Measurements from ENCODE around the gene OSBPL5.

The OSBPL5 gene, protein sequence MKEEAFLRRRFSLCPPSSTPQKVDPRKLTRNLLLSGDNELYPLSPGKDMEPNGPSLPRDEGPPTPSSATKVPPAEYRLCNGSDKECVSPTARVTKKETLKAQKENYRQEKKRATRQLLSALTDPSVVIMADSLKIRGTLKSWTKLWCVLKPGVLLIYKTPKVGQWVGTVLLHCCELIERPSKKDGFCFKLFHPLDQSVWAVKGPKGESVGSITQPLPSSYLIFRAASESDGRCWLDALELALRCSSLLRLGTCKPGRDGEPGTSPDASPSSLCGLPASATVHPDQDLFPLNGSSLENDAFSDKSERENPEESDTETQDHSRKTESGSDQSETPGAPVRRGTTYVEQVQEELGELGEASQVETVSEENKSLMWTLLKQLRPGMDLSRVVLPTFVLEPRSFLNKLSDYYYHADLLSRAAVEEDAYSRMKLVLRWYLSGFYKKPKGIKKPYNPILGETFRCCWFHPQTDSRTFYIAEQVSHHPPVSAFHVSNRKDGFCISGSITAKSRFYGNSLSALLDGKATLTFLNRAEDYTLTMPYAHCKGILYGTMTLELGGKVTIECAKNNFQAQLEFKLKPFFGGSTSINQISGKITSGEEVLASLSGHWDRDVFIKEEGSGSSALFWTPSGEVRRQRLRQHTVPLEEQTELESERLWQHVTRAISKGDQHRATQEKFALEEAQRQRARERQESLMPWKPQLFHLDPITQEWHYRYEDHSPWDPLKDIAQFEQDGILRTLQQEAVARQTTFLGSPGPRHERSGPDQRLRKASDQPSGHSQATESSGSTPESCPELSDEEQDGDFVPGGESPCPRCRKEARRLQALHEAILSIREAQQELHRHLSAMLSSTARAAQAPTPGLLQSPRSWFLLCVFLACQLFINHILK

DNA sequence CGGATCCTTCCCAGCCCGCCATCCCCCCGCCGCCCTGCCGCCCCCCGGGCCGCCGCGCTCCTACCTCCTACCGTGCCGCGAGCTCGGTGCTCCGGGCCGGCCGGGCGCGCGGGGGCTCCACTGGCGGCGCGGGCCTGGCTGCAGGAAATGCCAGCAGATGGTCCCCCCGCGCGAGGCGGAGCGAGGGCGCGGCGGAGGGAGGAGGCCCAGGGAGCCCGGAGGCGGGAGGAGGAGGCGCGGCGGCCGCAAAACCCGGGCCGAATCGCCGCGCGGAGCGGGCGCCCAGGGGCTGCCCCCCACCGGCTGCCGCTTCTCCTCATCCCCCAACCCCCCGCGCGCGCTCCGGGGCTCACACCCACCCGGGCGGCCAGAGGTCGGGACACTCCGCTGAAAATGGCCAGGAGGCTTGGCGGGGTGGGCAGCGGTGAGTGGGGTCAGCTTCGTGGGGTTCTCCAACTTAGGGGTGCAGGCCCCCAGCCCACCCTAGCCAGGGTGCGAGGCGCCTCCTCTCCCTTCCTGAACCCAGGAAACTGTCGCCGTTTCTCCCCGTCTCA lies at the start of gene OSBPL5:
TSS of gene OSBPL5 (minus strand) at position 159 of the 554 bp plus-strand sequence. CDS start 36,162 bp downstream, outside the sequence.
- DNase-seq = peak; percentile 83

DNA sequence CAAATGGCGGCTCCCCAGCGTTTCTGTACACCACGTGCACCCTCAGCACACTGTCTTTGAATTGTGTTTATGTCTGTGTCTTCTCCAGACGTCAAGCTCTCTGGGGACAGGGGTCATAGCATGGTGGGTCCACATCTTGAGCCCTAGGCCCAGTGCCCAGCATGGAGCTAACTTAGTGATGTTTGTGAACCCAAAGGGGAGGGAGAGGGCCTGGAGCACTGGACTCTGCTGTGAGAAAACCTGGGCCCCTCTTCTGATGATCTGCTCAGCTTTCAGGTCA lies 49.2 kb upstream of the OSBPL5 start:
- DNase-seq = no peak

DNA sequence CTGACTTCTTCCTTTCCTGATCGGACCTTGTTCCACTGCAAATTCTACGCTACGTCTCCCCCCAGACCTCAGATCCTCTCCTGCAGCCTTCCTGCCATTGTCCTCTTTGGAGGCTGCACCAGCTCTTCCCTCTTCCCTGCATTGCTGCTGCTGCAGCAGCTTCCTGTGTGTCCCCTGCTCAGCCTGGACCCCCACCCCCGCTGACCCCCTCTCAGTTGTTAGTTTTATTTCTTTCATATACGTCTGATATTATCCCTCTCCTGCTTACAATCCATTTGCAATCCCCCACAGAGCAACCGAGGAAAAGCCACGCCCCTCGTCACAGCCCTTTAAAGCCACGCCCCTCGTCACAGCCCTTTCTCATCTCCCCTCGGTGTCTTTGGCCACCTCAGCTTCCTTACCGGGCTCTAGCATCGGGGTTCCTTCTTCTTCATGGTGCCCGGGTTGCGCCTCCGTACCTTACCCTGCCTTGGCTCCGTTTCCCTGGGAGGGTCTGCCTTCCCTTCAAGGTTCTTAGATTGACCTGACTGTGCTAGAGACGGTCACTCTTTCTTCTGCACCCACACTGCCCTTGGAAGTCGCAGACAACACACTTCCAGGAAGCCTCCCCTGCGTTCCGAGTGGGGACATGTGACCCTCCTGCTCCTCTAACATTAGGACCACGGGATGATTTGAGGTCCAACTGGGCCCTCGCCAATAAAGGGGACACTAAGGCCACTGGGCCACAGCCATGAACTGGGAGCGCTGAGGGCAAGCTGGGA lies 48.7 kb upstream of the OSBPL5 start:
- no peak for DNase-seq

DNA sequence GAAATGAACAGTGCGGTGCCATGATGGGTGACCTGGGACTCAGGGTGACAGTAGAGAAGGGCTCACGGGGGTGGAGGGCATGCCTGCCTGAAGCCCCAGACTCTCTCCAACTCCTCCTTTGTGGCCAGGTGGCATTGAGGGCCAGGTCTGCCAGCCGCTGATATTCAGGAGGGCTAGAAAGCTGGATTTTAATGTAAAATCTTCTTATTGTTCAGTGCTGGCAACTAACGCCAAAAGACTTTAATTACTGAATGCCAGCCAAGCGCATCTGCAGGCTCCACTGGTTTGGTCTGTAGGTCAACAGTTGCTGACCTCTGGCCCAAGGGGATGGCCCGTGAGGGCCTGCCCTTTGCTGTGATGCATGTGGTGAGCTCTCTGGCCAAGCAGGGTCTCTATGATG lies 43.2 kb upstream of the OSBPL5 start:
- DNase-seq = no peak

DNA sequence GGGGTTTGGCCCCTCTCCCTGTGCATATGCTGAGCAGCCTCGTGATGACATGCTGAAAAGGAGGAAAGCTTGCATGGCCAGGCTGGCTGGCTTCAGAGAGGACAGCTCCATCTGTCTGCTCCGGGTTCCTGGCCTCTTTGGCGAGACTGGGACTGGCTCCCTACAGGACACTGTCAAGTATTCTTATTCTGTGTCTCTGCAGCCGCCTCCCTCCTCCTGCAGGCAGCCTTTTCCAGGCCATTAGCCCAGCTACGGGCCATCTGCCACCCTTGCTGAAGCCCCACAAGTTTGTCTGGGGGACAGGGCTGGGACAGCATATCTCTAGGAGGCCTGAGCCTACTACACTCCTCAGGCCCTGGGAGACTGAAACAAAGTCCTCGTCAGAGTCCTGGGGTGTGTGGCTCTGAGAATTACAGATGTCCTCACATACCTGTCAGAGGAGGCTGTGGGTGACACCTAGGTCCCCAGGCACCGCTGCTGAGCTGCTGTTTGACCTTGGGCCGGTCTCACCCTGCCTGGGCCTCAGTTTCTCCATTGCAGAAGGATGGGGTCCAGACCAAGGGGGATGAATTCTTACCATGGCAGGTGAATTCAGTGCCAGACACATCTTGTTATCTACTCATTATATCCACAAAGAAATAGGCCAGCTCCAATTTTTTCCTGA lies 42.5 kb upstream of the OSBPL5 start:
- no peak for DNase-seq

DNA sequence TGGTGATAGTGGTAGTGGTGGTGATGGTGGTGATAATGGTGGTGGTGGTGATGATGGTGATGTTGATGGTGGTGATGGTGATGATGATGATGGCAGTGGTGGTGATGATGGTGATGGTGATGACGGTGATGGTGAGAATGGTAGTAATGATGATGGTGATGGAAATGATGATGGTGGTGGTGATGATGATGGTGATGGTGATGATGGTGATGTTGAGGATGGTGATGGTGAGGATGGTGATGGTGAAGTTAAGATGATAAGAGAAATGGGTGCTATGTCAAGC lies 41.8 kb upstream of the OSBPL5 start:
- no peak for DNase-seq

DNA sequence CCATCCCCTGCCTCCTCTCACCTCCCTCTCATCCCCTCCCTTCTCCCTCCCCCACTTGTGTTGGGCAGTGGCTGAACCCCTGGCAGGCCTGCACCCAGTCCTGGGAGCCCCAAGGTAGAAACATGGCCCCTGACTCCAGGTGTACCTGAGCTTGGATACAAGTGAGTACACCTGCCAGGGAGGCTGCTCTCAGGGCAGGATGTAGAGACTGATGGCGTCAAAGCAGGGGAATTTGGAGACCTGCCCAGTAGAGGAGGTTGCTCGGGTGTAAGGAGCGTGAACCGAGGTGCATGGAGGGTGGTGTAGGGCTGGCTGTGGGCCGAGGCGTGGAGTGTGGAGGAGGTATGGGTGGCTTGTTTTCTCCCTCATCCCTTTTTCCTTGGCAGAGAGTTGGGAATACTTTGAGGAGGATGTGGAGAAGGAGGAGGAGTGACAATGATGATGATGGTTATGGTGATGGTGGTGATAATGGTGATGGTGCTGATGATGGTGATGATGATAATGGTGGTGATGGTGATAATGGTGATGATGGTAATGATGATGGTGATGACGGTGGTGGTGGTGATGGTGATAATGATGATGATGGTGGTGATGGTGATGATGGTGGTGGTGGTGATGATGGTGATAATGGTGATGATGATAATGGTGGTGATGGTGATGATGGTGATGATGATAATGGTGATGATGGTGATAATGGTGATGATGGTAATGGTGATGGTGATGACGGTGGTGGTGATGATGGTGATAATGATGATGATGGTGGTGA lies 41.2 kb upstream of the OSBPL5 start:
- no peak for DNase-seq

DNA sequence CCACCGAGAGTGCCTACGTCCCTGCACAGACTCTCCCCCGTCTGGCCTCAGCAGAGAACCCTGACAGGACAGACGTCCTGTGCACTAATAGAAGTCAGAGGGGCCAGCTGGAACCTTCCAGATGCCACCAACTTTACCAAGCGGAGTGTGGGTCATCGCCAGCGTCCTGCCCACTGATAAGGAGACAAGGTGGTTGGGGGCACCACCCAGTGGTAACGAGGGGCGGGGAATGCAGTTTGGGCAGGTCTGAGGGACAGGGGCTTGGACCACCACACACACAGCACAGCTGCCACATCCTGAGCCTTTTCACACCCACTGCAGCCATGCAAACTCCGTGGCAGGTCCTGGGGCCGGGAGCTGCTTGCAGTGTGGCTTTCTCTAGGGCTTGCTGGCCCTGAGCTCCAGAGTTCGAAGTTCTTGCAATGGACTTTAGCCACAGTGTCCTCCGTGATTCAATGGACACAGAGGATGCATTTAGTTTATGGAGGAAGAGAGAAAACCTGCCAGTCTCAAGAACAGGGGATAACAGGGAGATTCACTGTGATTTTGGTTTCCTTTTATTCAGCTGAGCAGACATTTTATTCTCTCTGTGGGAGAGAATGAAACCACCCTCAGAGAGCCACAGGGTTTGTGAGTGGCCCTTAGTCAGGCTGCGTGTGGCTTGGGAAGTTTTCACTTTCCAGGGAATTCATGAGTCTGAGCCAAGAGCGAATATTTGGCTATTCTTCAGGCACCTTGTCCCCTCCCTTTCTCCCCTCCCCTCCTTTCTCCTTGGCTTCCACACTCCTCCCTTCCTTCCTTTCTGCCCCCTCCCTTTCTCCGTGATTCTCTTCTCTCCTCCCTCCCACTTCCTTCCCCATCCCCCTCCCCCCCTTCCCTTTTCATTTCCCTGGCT lies 40.4 kb upstream of the OSBPL5 start:
- DNase-seq = no peak

DNA sequence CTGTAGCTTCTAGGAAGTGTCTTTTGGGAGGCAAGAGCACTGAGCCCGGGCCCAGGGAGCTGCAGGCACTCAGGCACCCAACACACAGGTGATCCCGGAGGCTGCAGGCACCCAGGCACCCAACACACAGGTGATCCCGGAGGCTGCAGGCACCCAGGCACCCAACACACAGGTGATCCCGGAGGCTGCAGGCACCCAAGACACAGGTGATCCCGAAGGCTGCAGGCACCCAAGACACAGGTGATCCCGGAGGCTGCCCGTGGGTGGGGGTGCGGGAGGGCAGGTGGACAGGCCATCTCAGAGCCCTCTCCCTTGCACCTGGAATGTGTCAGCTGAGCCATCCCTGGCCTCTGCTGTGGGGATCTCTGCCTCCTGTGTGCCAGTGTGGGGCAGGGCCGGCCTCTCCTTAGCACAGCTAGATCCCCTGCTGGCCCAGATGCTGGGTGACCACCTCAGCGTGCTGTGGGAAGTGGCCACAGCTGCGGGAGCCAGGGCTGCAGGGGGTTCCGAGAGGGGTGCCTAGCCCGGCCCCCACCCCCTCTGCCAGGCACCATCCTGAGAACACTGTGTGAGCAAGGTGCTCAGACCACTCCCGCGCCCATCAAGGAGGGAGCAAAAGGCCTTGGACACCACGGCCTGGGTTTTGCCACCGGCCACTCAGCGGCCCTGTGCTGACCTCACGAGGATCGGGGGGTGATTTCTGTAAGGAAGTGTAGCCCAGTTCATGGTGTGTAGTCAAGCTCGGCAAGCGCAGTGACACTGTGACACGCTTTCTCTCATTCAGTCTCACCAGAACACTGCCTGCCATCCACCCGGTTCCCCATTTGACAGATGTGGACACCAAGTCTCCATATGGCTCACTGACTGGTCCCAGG lies 39.3 kb upstream of the OSBPL5 start:
- DNase-seq = no peak

DNA sequence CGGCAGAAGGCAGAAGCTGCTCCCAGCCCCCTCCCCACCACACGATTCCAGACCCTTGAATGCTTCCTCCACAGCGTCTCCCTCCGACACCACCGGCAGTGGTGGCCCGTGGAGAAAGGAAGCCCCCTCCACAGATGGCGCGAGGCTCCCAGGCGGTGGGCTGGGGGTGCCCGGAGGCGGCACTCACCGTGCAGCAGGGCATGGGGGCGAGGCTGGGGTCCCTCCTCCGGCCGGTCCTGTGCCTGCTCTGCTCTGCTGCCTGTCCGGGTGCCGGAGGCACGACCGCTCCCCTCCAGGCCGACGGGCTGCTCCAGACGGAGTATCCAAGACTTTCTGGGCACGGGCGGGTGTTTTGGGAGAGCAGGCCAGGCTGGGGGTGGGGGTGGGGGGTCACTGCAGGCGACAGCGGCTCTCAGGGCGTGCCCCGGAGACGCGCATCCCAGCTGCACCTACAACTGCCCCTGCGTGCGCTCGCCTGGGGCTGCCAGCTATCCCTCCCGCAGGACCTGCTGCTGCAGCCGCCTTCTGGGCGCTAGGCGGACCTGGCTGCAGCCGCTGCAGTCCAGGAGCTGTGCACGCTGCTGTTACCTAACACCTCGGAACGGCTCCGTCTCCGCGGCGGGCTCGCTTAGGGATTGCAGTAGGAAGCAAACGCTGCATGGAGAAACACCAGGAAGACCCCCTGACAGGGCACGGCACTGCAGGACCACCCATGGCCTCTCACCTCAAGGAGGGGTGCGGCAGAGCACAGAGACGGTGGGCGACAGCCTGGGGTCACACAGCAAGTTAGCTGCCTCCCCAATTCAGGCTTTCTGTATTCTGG lies 38.3 kb upstream of the OSBPL5 start:
- peak; percentile 74 for DNase-seq

DNA sequence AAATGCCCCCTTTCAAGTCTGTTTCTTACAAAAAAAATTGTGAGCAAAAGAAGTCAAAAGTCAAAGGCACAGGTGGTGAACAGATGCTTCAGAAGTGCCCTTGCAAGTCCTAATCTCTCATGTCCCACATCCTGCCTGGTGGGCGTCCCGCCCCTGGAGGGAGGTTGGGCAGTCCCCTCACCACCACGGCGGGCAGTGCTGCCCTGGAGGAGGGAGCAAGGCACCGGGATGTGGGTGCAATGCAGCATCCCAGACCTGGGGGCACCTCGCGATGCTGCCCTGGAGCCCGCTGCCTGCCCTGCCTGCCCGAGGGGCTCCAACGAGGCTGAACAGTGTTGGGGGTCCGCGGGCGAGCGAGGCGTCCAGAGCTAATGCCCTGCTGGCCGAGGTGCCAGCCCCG lies 37.6 kb upstream of the OSBPL5 start:
- no peak for DNase-seq

DNA sequence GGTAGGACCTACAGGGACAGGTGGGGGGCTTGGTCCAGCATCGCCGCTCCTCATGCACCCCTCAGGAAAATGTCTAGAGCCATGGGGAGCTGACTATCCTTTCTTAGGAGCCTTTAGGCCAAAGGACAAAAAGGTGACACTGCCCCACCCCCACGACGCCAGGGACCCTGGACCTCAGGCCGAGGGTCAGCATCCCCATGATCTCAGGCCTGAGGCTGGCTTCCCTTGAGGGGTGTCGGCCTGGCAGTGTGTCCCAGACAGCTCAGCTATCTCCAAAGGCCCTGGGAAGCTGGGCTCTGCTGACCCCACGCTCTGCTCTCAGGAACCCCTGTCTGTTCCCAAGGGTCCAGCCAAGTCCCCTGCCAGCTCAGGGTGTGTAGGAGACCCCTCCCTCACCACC lies 37.2 kb upstream of the OSBPL5 start:
- DNase-seq = no peak

DNA sequence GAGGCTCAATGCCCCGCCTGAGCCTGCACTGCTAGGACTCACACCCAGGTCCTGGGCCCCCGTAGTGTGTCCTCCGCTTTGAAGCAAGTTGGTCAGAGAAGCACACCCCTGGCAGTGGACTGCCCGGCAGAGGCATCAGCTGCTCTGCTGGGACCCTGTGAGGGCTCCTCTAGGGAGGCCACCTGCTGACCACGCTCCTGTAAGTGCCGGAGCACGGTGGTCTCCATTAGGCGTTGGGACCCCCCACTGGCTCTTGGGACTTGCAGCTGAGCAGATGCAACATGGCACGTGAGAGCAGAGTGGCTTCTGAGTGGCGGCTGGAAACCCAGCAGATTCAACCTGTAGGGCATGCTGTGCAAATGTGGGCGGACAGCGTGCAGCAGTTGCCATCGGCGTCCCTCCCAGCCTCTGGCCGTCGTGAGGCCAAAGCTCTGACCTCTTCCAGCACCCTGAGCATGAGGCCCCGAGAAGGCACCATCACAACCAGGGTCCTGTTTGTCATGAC lies 36.6 kb upstream of the OSBPL5 start:
- peak; percentile 50 for DNase-seq

DNA sequence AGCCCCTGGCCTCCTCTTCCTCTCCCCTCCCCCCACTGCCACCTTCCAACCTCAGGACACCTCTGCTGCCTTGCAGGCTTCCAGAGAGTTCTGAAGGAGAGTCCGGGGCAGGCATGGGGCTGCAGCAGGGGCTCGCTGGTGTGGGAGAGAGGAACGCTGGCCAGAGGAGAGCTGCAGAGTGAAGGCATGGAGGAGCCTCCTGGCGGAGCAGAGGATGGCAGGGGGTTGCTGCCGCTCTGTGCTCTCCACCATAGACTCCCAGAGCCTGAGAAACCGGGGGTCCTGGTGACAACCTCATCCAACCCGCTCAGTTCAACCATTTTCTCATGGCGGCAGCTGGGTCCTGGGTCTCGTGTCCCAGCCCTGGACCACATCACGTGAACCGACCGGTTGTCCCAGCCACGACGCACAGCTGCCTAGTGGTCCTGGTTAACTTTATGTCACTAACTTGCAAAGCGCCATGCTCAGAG lies 36.0 kb upstream of the OSBPL5 start:
- no peak for DNase-seq

DNA sequence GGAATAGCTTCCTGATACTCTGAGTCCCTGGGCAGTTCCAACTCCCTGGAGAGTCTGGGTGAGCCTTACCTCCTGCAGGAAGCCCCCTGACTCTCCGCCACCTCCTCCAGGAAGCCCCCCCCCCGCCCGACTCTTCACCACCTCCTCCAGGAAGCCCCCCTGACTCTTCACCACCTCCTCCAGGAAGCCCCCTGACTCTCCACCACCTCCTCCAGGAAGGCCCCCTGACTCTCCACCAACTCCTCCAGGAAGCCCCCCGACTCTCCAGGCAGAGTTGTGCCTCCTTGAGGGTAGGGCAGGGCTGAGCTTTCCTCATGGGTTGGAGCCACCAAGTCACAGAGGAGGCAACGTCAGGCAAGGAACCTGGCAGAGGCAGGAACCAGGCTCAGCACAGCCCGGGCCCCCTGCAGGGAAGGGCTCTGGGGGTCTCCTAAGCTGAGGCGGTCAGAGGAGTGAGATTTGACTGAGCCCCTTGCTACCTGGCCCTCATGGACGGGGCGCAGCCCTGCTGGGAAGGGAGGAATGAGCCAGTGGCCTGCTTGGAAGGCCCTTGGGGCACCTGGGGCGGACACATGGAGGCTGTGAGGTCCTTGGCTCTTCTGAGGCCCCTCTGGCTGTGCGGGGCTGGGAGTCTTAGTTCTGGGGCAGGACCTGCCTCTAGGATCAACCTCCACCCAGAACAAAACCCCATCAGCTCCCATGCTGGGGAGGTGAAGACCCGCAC lies 35.4 kb upstream of the OSBPL5 start:
- peak; percentile 52 for DNase-seq

DNA sequence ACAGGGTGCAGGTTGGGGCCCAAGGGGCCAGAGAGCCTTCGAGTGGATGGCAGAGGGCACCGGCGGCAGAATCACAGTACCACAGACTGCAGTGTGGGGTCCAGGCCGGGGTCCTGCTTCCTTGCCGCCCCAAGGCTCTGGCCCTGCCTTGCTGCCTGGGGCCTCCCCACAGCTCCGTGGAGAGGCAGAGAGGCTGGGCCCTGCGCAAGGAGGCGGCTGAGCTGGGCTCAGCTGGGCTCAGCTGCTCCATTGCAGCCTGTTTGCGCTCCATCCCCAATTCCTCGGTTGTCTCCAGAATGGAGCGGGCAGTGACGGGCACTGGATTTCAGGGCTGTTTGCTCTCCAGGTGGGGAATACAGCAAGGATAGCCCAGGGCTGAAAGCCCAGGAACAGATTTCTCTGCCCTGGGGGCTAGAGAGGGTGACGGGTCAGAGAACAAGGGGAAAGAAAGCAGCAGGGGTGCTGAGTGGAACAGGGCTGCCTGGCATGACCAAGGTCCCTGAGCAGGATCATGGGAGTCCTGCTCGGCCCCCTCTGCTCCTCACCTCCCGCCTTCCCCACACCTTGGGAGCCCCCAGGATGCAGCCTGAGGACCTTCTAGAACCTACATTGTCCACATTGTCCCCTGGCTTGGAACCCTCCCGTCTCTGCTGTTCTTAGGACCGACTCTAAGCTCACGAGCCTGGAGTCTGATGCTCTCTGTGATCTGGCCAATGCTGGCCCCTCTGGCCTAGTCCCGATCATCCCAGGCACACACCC lies 34.6 kb upstream of the OSBPL5 start:
- DNase-seq = peak; percentile 50

DNA sequence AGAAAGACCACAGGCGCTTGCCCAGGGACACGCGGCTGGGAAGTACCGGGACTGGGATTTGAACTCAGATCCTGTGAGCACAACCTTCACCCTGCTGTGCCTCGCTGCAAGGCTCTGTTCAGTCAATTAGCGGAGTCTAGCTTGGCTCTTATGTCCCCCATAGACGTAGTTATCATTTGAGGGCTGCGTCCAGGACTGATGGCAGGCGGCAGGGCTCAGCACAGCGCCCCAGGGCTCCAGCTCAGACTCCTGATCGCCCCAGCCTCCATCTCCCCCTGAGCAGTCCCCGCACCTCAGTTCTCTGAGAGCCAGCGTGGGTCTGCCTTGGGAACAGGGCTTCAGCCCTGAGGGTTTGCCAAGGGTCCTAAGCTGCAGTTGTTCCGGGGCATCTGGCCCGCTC lies 33.7 kb upstream of the OSBPL5 start:
- peak; percentile 42 for DNase-seq
